OCI-LY7 (cell line): Measurements from ENCODE around the gene TEKT5.

Source experiments
- EZH2phosphoT487 ChIP-seq: fragments of 200-600 bp; sonication (generic); IDR thresholded peaks from 2 replicates; pipeline ENCODE4 v1.6.1; 2018; ENCODE audit warnings: low read depth, borderline replicate concordance, mild to moderate bottlenecking, mixed run types, antibody characterized with exemption, low read length, moderate library complexity, mixed read lengths
- TF ChIP-seq, protein P1 (sequence below): fragments of 200-600 bp; sonication (generic); conservative IDR thresholded peaks from 2 replicates; pipeline ENCODE4 v1.5.1; 2014; ENCODE audit warnings: mild to moderate bottlenecking, antibody characterized with exemption, low read length, moderate library complexity, mixed read lengths

DNA sequence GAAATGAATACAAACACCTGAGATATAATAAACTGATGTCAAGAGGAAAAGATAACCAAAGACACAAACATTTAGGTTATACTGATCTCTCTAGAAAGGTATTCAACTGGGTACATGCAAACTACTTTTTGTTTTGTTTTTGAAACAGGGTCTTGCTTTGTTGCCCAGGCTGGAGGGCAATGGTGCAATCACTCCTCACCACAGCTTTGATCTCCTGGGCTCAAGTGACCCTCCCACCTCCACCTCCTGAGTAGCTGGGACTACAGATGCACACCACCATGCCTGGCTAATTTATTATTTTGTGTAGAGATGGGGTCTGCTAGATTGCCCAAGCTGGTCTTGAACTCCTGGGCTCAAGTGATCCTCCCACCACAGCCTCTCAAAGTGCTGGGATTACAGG is 38.1 kb downstream of the TEKT5 start:
- TF ChIP-seq, protein P1, sequence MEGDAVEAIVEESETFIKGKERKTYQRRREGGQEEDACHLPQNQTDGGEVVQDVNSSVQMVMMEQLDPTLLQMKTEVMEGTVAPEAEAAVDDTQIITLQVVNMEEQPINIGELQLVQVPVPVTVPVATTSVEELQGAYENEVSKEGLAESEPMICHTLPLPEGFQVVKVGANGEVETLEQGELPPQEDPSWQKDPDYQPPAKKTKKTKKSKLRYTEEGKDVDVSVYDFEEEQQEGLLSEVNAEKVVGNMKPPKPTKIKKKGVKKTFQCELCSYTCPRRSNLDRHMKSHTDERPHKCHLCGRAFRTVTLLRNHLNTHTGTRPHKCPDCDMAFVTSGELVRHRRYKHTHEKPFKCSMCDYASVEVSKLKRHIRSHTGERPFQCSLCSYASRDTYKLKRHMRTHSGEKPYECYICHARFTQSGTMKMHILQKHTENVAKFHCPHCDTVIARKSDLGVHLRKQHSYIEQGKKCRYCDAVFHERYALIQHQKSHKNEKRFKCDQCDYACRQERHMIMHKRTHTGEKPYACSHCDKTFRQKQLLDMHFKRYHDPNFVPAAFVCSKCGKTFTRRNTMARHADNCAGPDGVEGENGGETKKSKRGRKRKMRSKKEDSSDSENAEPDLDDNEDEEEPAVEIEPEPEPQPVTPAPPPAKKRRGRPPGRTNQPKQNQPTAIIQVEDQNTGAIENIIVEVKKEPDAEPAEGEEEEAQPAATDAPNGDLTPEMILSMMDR: no peak
- TF ChIP-seq EZH2phosphoT487: no peak
